OCI-LY1 (cell line): Measurements from ENCODE around the gene SPTSSB.

Experiments used
- EZH2 ChIP-seq: fragments of 200-600 bp; sonication (generic), shearing (Covaris generic); IDR thresholded peaks from 2 replicates; pipeline ENCODE4 v1.8.0; 2017; ENCODE audit warnings: borderline replicate concordance, mixed run types, mild to moderate bottlenecking, antibody characterized with exemption, low read length, moderate library complexity, mixed read lengths
- TF ChIP-seq, protein P1 (sequence below): fragments of 200-600 bp; sonication (generic), shearing (Covaris generic); IDR thresholded peaks from 2 replicates; pipeline ENCODE4 v1.5.1; 2017; ENCODE audit warnings: mild to moderate bottlenecking, antibody characterized with exemption, low read length, moderate library complexity, mixed read lengths

DNA sequence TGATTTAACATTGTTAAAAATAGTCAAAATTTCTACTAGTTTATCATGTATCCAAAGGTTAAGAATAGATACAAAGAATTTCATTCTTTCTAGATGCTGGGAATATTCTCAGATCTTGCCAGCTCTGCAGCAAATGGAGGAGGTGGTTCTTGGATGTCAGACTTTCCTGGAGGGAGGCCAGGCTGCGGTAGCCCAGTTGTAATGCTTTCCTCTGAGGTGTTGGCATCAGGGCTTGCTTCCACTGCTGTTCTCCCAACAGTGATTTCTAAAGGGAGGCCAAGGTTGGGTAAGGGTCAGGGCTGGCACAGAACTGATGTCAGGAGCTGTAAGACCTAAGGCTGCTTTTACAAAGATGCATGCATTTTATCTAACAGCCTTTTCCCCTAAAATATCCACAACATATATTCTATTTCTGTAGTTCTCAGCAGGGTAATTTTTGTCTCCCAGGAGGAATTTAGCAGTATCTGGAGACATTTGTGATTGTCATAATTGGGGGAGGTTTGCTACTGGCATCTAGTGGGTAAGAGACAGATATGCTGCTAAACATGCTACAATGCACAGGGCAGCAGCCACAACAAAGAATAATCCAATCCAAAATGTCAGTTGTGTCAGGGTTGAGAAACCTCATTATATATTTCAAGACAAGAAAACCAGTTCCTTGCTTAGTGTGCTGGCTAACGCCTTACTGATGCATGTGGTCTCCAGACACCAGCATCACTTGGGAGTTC, 42.0 kb upstream of the SPTSSB start:
- TF ChIP-seq, protein P1, sequence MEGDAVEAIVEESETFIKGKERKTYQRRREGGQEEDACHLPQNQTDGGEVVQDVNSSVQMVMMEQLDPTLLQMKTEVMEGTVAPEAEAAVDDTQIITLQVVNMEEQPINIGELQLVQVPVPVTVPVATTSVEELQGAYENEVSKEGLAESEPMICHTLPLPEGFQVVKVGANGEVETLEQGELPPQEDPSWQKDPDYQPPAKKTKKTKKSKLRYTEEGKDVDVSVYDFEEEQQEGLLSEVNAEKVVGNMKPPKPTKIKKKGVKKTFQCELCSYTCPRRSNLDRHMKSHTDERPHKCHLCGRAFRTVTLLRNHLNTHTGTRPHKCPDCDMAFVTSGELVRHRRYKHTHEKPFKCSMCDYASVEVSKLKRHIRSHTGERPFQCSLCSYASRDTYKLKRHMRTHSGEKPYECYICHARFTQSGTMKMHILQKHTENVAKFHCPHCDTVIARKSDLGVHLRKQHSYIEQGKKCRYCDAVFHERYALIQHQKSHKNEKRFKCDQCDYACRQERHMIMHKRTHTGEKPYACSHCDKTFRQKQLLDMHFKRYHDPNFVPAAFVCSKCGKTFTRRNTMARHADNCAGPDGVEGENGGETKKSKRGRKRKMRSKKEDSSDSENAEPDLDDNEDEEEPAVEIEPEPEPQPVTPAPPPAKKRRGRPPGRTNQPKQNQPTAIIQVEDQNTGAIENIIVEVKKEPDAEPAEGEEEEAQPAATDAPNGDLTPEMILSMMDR: no peak
- no peak for TF ChIP-seq EZH2
